VCaP (cell line): ENCODE measurements around the gene CARD9.

Experiments
- H3K27ac ChIP-seq: fragments of 450-650 bp; 2 replicates; pipeline ENCODE4 v1.5.1; 2017
- TF ChIP-seq, protein P1 (sequence below): fragments of 450-650 bp; conservative IDR thresholded peaks from 2 replicates; pipeline ENCODE4 v1.5.1; 2017; ENCODE audit warnings: mild to moderate bottlenecking, moderate library complexity

CARD9 gene

DNA sequence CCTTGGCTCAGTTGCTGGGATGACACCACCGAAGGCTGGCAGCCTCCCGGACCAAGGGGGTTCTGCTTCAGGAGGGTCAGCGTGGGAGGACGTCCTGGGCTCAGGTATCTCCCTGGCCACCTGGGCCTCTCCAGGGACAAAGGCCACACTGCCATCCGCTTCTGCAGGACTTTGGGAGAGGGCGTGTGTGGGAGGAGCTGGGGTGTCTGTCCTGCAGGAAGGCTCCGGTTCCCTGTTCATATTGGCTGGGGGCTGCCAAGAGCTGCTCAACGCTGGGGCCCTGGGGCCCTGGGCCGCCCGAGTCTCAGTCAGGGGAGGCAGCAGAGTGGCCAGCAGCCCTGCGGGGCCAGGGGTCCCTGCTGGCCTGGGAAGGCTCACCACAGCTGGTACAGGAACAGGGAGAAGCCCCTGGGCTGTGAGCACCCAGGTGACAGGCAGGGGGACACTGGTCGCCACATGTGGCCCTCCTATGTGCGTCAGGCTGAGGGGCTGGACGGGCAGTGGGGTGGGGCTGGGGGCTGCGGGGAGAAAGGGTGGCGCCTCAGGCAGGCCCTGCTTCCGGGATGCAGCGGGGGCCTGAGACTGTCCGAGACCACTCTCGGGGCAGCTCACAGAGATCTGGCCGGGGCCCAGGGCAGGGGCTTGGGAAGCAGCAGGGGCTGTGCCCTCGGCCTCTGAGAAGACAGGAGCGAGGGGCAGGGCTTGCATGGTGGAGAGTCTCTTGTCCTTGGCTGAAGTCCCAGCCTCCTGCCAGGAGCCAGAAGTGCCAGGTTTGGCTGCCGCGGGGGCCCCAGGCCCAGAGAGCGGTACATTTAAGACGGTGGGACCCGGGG is 4.9 kb upstream of the CARD9 start:
- TF ChIP-seq, protein P1, sequence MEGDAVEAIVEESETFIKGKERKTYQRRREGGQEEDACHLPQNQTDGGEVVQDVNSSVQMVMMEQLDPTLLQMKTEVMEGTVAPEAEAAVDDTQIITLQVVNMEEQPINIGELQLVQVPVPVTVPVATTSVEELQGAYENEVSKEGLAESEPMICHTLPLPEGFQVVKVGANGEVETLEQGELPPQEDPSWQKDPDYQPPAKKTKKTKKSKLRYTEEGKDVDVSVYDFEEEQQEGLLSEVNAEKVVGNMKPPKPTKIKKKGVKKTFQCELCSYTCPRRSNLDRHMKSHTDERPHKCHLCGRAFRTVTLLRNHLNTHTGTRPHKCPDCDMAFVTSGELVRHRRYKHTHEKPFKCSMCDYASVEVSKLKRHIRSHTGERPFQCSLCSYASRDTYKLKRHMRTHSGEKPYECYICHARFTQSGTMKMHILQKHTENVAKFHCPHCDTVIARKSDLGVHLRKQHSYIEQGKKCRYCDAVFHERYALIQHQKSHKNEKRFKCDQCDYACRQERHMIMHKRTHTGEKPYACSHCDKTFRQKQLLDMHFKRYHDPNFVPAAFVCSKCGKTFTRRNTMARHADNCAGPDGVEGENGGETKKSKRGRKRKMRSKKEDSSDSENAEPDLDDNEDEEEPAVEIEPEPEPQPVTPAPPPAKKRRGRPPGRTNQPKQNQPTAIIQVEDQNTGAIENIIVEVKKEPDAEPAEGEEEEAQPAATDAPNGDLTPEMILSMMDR = no peak
- no peak overlapping the region for H3K27ac ChIP-seq

DNA sequence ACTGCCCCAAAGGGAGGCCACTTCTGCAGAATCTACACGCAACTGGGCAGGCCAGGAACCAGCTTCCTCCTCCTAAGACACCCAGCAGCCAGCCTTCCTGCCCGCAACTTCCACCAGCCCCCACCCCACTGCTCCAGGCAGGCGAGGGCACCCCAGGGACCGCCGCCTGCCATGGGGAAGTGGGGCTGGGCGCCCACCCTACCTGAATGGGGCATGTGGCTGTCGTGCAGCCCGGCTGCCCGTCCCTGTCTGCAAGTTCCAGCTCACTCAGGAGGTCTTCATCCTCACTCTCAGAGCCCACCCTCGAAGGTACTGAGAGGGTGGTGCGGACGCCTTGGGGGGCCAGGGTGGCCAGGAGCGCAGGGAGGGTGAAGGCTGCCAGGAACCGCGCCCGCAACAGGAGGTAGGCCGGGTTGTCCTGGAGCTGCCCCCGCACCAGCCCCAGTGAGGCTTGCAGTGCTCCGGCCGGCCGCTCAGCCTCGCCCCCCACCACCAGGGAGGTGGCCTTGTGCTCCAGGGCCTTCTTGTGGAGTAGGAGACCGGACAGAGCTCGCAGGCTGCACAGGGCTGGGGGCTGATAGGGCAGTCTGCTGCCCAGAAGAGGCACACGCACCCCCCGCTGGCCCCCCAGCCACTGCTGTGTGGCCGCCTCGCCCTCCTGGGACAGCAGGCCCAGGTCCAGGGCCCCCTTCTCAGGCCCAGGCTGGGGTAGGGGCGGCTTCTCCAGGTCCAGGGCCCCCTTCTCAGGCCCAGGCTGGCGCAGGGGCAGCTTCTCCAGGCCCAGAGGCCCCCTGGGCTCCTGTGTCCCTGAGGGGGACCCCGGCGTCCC is 4.1 kb upstream of the CARD9 start:
- TF ChIP-seq, protein P1 = no peak
- no peak overlapping the region for H3K27ac ChIP-seq

DNA sequence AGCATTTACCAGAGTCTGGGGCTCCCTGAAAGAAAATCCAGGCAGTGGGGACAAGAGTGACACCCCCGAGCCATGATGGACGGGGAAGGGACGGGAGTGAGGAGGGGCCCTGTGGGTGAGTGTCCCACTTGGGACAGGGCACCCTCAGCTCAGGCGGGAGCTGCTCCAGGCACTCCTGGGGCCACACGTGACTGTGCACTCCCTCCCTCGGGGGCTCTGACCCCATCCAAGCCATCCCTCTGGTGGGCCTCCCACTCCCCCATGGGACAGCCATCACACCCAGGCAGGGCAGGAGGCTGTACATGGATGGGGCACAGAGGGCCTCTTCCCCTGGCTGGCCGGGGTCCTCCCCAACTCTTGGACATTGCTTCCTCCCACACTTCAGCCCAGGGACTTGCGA is 3.0 kb upstream of the CARD9 start:
- no peak overlapping the region for H3K27ac ChIP-seq
- TF ChIP-seq, protein P1 = no peak

DNA sequence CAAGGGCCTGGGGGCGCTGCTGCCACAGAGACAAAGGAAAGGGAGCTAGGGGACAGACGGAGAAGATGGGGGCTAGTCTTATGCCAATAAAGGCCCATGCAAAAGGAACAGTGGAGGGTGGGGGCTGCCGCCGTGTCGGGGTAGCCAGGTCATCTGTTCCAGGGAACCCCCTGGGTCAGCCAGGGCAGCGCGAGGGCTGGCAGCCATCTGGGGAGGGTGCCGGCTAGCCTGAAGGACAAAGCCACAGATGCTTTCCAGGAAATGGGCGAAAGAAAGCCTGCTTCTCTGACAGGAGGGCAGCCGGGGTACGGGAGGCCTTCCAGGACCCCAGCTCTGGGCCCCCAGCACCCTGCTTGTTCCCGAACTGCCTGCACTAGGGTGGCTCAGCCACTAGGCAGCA is 1.6 kb upstream of the CARD9 start:
- TF ChIP-seq, protein P1 = no peak
- no peak overlapping the region for H3K27ac ChIP-seq

DNA sequence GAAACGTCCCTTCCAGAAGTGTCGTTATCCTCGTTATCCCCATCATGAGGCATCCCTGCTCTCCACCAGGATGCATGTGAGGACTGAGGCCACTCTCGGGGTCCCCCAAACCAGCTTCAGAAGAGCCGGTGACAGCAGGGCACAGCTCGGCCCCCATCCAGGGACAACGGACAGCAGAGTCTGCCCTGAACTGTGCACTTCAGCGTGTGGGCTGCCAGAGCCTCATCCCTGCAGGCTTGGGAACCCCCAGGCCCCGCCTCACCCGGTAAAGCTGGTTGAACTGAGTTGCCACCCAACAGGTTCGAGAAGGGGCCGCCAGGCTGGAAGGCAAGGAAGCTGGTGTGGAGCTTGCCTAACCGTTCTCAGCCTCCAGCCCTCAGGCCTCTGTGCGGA is 710 bp upstream of the CARD9 start:
- TF ChIP-seq, protein P1 = no peak
- no peak overlapping the region for H3K27ac ChIP-seq

DNA sequence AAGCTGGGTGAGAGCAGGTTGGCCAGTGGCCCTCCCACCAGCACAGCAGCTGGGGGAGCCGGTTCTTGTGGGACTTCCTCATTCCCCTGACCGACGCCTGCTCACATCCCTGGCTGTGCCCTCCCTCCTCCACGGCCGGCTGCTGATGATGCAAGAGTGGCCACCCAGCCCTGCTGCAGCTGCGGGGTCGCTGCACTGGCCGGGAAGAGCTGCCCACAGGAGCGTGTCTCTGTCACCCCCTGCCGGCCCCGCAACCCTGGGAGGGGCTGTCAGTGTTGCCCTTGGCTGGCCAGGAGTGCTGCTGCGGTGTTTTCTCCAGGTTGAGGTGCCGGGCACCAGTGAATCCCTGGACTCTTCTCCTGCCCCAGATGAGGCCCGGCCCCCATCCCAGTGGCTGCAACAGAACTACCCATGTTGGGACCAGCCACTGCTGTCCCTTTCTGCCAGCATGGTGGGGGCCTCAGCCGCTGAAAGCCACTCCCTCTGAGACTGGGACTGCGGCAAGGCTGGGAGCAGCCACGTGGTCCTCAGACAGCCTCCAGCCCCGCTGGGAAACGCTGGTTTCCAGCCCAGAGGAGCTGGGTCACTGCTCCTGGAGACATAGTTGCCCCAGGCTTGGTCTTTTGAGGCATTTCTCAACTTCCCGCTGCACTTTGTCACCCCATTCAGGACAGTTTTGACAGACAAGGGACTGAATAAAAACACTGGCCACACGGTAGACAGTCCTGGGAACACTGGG is 739 bp downstream of the CARD9 start:
- TF ChIP-seq, protein P1 = no peak
- no peak overlapping the region for H3K27ac ChIP-seq

DNA sequence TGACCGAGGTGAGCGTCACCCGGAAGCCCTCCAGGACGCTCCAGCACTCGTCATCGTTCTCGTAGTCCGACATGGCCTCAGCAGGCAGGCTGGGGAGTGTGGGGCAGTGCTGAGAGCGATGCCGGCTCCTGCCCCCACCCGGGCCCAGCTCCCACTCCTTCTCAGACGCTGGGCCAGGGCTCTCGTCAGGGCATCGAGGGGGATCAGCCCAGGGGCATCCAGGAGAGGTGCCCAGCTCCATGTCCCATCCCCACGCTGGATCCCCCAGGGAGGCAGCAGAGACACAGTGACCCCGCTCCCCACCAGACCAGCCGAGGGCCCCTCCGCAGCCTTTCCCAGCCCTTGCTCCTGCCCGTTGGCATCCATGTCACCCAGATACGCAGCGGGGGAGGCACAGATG is 1.5 kb downstream of the CARD9 start:
- TF ChIP-seq, protein P1 = no peak
- no peak overlapping the region for H3K27ac ChIP-seq
